Hematopoietic multipotent progenitor cell treated with erythropoietin and hydrocortisone succinate and interleukin-3 and kit ligand, for 4 days (in vitro differentiated cells): Measurements from ENCODE around the gene ZBTB46.

ENCODE experiments used
- DNase-seq: peaks from one replicate; pipeline ENCODE4 v3.0.0-alpha.2; 2015

The ZBTB46 gene

DNA sequence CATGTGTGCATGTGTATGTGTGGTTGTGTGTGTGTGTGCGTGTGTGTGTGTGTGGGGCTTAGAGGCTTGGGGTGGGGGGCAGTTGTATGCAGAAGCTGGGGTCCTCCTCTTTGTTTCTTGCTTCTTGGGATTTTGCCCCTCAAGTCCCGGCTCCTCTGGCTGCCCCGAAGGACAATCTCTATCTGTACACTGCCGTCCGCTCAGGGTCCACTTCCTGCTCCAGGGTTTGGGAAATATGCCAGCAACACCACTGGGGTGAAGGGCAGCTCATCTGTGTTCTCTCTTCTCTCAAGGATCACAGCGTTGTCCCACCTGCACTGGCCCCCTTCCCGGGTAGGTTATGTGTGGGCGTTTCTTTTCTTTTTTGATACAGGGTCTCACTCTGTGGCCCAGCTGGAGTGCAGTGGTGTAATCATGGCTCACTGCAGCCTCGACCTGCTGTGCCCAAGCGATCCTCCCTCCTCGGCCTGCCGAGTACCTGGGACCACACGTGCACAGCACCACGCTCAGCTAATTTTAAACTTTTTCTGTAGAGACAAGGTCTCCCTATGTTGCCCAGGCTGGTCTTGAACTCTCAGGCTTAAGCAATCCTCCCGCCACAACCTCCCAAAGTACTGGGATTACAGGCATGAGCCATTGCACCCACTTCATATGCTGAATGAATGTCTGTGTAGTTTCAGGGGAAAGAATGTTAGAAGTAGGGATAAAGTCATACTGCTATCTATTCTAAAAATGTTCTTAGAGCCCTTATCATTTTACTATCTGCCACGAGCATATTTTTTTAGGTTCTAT is 65.8 kb downstream of the ZBTB46 start:
- DNase-seq, result no peak

DNA sequence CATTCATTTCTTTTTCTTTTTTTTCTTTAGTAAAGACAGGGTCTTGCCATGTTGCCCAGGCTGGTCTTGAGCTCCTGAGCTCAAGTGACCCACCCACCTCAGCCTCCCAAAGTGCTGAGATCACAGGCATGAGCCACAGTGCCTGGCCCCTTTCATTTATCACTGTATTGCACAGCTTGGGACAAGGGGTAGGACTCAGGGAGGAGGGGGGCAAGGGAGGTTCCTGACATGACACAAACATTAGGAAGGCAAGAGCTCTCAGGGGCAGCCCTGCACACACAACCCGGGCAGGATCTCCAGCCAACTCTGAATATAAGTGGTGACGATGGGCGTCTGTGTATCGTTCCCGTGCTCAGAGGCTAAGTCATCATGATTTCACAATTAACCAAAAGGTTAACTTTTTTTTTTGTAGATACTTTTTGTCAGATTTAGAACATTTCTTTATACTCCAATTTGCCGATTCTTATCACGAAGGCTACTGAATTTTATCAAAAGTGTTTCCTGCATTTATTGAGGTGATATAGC is 71.6 kb downstream of the ZBTB46 start:
- no peak for DNase-seq

DNA sequence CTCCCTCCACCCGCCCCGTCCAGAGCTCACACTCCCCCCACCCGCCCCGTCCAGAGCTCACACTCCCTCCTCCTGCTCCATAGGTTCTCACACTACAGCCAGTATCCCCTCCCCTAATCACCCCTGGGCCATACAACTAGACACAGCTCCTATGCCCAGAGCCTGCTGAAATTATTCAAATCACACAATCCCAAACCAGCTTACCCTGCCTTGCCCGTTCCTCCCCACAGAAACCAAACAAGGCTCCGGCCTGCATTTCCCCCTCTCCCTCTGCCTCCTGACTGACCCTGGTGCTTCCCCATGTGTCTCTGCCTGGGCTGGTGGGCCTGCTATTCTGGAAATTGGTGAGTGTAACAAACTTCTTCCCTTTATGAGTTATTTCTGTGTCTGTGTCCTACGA is 72.9 kb downstream of the ZBTB46 start:
- DNase-seq, result no peak

- peak; percentile 67 for DNase-seq
These were observed 74.4 kb downstream of the ZBTB46 start for GRCh38 chr20:63756648-63756991.

- DNase-seq, result no peak
These were observed 75.0 kb downstream of the ZBTB46 start for GRCh38 chr20:63755933-63756647.

DNA sequence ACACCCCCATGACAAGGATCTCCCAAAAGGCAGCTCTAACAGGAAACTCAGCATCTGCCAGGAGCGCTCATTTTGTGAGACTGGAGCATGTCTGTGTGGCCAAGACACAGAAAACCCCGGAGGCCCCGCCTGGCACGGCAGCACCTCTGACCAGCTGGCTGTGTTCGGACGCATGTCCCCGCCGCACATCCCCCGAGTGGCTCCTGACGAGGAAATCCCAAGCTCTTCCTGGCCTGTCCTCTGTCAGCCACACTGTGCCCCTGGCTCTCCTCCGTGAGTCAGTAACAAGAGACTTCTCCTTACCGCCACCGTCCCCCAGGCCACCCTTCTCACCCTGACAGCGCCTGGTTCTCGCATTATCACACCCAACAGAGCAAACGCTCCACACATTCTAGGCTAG is 77.1 kb downstream of the ZBTB46 start:
- DNase-seq, result no peak

GRCh38 chr20:63753381-63753780 is 77.7 kb downstream of the ZBTB46 start:
- no peak for DNase-seq

- no peak for DNase-seq
These were observed 78.5 kb downstream of the ZBTB46 start for GRCh38 chr20:63752411-63753101.

DNA sequence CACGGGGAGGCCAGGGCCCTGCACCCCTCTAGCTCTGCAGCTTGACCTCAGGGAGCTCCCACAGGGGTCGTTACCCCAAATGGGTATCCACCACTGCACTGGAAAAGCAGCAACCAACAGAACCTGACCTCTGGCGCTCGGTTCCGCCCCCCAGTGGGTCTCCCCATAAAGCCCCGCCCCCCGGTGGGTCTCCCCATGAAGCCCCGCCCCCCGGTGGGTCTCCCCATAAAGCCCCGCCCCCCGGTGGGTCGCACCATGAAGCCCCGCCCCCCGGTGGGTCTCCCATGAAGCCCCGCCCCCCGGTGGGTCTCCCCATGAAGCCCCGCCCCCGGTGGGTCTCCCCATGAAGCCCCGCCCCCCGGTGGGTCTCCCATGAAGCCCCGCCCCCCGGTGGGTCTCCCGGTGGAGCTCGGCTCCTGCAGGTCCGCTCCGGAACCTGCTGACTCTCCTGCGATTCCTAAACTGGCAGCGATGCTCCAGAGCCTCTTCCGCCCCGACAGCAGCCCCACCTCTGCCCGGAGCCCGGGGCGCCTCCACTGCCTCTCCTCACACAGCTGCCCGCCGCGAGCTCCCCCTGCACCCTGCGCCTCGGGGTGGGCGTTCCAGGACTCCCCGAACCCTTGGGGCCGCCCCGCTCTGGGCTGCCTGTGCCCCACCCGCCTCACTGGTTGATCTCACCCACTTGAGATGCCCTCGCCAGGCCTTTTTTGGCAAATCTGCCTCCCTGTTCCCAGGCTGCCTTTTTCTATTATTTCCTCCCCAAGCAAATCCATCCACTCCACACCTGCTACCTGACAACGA is 79.4 kb downstream of the ZBTB46 start:
- DNase-seq, result no peak

DNA sequence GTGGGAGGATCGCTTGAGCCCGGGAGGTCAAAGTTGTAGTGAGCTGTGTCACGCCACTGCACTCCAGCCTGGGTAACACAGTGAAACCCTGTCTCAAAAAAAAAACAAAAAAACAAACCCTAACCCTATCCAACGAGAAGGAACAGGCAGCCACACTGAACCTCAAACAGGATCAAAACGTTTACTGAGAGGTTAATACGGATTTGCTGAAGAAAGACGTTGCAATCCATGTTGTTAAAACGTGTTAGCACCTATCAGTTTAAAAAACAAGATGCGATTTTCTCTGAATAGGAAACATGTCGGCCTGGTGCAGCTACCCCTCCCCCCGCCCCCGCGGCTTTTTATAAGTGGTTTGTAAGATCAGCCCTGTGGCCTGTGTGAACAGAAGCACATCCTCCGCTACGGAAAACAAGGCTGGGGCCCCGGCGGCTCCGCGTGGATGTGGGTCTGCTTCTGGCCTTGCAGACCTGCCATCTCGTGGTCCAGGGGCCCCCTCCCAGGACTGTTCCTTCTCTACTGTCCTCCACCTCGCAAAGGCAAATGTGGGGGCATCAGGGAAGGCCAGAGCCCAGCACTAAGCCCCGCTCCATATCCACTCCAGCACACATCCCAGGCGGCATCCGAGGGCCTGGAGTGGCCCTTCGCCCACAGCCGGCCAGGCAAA is 80.1 kb downstream of the ZBTB46 start:
- DNase-seq, result peak; percentile 35

DNA sequence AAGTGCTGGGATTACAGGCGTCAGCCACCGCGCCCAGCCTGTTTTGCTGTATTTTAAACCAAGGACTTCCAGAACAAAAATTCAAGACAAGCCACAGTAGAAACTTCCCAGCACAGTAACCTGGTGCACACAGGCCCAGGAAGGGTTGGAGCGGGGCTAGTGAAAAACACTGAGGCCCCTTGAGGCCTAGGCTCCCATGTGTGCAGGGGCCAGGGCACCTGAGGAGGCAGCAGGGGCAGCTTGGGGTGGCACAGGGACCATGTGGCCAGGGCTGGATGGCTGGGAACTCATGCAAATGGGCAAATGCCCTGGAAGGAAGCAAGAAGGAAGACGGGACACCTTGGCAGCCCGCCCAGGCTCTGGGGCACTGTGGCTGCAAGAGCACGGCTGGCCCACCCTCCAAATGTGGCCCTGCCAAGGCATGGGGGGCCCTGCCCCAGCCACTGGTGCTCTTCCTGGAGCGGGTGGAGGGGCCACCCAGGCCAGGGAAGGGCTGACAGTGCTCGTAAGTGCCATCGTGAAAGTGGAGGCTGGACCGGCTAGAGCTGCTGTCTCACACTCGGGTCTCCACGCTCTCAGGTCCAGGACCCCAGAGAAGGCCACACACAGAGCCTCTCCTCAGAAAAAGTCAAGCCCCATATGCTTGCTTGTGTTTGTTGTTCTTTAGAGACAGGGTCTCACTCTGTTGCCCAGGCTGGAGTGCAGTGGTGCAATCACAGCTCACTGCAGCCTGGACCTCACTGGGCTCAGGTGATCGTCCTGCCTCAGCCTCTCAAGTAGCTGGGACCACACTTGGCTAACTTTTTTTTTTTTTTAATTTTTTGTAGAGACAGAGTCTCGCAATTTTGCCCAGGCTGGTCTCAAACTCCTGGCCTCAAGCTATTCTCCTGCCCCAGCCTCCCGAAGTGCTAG is 81.2 kb downstream of the ZBTB46 start:
- no peak for DNase-seq

DNA sequence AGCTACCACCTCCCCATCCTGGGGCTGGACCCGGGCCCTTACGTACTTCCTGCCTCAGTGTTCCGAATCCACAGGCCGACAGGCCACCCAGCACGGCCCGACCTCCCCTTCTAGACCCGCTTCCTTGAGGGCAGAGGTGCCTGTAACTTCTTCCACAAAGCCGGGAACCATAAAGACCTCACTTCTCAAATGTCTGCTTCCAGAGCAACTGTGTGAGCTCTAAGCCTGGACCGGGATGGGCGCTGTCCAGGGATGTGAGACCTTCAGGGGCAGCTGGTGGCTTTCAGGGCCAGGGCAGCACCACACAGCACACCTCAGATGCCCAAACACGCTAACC is 82.2 kb downstream of the ZBTB46 start:
- no peak for DNase-seq

GRCh38 chr20:63748070-63748933 is 82.8 kb downstream of the ZBTB46 start:
- DNase-seq, result no peak

GRCh38 chr20:63747622-63748069 is 83.4 kb downstream of the ZBTB46 start:
- DNase-seq, result no peak

DNA sequence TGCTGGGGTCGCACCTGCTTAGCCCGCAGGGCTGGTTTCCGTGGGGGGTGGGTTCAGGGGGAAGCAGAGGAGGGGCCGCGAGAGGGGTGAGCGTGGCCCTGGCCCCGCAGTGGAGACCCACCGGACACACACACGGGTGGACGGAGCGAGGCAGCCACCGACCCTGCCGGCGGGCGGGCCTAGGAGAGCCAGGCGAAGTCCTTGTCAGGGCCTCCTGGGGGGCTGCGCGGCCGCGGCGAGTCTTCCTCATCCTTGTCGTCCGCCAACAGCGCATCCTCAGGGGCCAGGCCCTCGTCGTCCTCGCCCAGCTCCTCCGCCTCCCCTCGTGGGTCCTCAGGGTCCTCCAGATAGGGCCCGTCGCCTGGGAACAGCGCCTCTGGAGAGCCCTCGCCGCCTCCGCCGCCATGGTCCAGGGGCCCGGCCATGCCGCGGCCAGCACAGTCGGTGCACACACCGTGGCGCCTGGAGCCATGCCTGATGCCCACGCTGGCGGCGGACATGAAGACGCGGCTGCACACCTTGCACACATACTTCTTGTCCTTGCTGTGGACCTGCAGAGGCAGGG is 84.2 kb downstream of the ZBTB46 start:
- DNase-seq, result no peak

- no peak for DNase-seq
These were observed 84.9 kb downstream of the ZBTB46 start for GRCh38 chr20:63745961-63746731.

DNA sequence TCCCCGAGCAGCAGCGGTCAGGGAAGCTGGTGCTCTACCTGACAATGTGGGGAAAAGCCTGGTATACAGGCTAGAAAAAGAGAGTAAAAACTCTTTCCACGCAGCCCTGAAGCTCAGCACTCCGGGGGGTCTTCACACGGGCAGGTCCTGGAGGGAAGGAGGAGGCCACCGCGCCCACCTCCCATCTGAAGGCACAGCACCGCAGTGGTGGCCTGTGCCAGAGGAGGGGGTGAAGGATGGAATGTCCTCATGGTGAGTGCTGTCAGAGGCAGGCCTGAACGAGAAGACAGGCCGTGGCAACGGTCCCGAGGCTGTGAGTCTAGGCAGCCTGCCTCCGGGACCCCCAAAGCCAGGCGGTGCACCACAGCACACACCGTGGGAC is 85.6 kb downstream of the ZBTB46 start:
- DNase-seq, result no peak

GRCh38 chr20:63744574-63745423 is 86.3 kb downstream of the ZBTB46 start:
- DNase-seq, result no peak
